Esophagus squamous epithelium (tissue), 4 donors: ENCODE results near the gene SRMS.
A peak's percentile ranks its signal among the peaks of the same experiment; 100 is the strongest.

Source experiments
- POLR2A ChIP-seq, 4 donors: fragments of 450-650 bp; IDR thresholded peaks; one replicate each; pipeline ENCODE4 v1.6.1; 2017; ENCODE audit warnings: antibody characterized with exemption in 4 of 4, mild to moderate bottlenecking in 4 of 4, moderate library complexity in 3 of 4
- TF ChIP-seq, protein P1 (sequence below), 6 experiments: fragments of 450-650 bp in 4 of 6; fragments of 200-600 bp in 2 of 6; sonication (generic) in 2 of 6; IDR thresholded peaks; one replicate each; pipeline ENCODE4 v1.5.1; 2016 to 2019; ENCODE audit warnings: antibody characterized with exemption in 6 of 6, mild to moderate bottlenecking in 4 of 6, moderate library complexity in 4 of 6

GRCh38 chr20:63536997-63537524 is 10.5 kb downstream of the SRMS start, which contains the start of gene PTK6:
- TF ChIP-seq, protein P1, sequence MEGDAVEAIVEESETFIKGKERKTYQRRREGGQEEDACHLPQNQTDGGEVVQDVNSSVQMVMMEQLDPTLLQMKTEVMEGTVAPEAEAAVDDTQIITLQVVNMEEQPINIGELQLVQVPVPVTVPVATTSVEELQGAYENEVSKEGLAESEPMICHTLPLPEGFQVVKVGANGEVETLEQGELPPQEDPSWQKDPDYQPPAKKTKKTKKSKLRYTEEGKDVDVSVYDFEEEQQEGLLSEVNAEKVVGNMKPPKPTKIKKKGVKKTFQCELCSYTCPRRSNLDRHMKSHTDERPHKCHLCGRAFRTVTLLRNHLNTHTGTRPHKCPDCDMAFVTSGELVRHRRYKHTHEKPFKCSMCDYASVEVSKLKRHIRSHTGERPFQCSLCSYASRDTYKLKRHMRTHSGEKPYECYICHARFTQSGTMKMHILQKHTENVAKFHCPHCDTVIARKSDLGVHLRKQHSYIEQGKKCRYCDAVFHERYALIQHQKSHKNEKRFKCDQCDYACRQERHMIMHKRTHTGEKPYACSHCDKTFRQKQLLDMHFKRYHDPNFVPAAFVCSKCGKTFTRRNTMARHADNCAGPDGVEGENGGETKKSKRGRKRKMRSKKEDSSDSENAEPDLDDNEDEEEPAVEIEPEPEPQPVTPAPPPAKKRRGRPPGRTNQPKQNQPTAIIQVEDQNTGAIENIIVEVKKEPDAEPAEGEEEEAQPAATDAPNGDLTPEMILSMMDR (IDR thresholded peaks at IDR 0.05): no peak
- TF ChIP-seq POLR2A (IDR thresholded peaks at IDR 0.05): peak in 1 of 4 donors; percentile 49
